ENCODE data around the gene PITX1. TPM values are rescaled to one million over a fixed set of nuclear protein-coding genes. Genes with fewer than 3 reads are reported as not detected.

The PITX1 gene
- total and polyA plus RNA-seq, 2 donors (not counting 3 experiments of a cell fraction or from before 2014, with no cell fraction given): 0.48 to 6.0 TPM

DNA sequence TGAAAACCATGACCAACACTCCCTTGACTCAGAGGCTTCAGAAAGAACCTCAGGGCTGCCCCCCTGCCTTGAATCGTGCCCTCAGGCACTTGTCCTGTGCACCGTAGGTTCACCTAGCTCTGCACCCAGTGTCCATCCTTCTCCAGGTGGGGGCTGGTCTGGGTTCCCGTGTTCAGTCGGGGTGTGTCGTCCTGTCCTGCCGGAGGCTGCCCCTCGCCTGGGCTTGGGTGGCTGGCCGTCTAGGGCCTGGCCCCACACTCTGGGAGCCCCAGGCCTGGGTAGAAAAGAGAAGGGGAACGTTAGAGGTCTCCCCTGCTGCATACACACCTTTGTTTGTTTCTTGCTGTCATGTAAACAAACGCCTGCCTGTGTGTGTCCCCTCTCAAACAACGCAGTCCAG lies 37.0 kb downstream of the PITX1 start:
- Histone ChIP-seq H3K9ac (replicated peaks; ENCODE audit: extremely low read depth, insufficient read depth, low read length) (no peak overlapping the region), H4K20me1 (replicated peaks; ENCODE audit: control insufficient read depth, extremely low read depth, insufficient read depth, low read length) (no peaks in the 10 kb centered on the region), H3K9me3 (replicated peaks; ENCODE audit: control insufficient read depth, insufficient read depth, low read length) (no peaks in the 10 kb centered on the region), H3K36me3 (ENCODE audit: control insufficient read depth in 2 of 2, extremely low read depth in 1 of 2, insufficient read depth in 2 of 2, low read length in 2 of 2) (no peaks in the 10 kb centered on the region), H3K4me3 (replicated peaks in 1 of 3; ENCODE audit: insufficient read depth in 1 of 3, low read depth in 1 of 3, low read length in 3 of 3) (no peak overlapping the region), H2AFZ (ENCODE audit: low read depth, low read length) (no peak overlapping the region), H3K4me2 (ENCODE audit: insufficient read depth, low read length) (no peak overlapping the region), H3K27ac (ENCODE audit: insufficient read depth, low read depth, low read length) (no peak overlapping the region), H3K79me2 (ENCODE audit: control insufficient read depth, insufficient read depth, low read length) (no peaks in the 10 kb centered on the region), H3K27me3 (ENCODE audit: control insufficient read depth in 2 of 2, insufficient read depth in 2 of 2, low read length in 2 of 2) (peaks cover 0 to 2% of the 10 kb centered on the region in 2 experiments), H3K9me1 (replicated peaks; ENCODE audit: control insufficient read depth, extremely low read depth, insufficient read depth, low read length) (no peaks in the 10 kb centered on the region), H3K4me1 (ENCODE audit: control insufficient read depth, extremely low read depth, insufficient read depth, low read length) (no peaks in the 10 kb centered on the region)
- intact Hi-C loops (cut with micrococcal nuclease) (no loop called here), dilution Hi-C loops (cut with MboI; ENCODE audit: extremely low pct_ligation_motif_present, low sequenced_read_pairs) (no loop called here)
- POLR2A ChIA-PET: no interaction called here
- TF ChIP-seq MYC (IDR thresholded peaks at IDR 0.05; ENCODE audit: low read depth, low read length): no peak
- TF ChIP-seq JUN (IDR thresholded peaks at IDR 0.05; ENCODE audit: borderline replicate concordance, insufficient read depth, insufficient read length, low read depth): no peak
- TF ChIP-seq, protein P1, sequence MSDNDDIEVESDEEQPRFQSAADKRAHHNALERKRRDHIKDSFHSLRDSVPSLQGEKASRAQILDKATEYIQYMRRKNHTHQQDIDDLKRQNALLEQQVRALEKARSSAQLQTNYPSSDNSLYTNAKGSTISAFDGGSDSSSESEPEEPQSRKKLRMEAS (IDR thresholded peaks at IDR 0.05; ENCODE audit: insufficient read depth, insufficient read length): no peak
- no TSS peak for BruUV-seq (replicated peaks)
- no peak for DNase-seq (ENCODE audit: low read depth, low spot score)
- CTCF ChIA-PET: no interaction called here
- FAIRE-seq: no peak

DNA sequence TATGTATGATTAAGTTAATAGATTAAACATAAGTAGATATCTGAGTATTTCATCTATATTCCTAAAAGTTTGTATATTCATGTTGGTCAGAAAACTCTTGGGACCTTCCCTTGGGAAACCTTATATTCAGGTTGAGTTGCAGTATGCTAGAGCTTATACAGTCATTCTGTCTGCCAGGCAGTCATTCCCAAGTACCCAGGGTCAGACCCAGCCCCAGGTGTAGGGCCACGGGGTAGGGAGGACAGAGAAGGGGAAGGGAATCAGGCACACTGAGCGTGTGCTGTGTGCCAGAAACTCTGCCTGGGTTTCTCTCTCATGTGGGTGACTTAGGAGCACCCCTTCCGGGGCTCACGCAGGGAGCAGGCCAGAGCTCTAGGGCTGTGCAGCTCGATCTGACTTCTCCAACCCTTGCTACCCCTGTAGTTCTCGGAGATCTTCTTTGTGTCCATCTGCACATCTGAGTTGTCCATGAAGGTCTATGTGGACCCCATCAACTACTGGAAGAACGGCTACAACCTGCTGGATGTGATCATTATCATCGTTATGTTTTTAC lies 38.1 kb downstream of the PITX1 start:
- Histone ChIP-seq H2AFZ (ENCODE audit: low read depth, low read length) (no peak overlapping the region), H3K27me3 (ENCODE audit: control insufficient read depth in 2 of 2, insufficient read depth in 2 of 2, low read length in 2 of 2) (peaks cover 0 to 2% of the 10 kb centered on the region in 2 experiments), H3K9me3 (replicated peaks; ENCODE audit: control insufficient read depth, insufficient read depth, low read length) (no peaks in the 10 kb centered on the region), H3K27ac (ENCODE audit: insufficient read depth, low read depth, low read length) (no peak overlapping the region), H3K9me1 (replicated peaks; ENCODE audit: control insufficient read depth, extremely low read depth, insufficient read depth, low read length) (no peaks in the 10 kb centered on the region), H4K20me1 (replicated peaks; ENCODE audit: control insufficient read depth, extremely low read depth, insufficient read depth, low read length) (no peaks in the 10 kb centered on the region), H3K36me3 (ENCODE audit: control insufficient read depth in 2 of 2, extremely low read depth in 1 of 2, insufficient read depth in 2 of 2, low read length in 2 of 2) (no peaks in the 10 kb centered on the region), H3K9ac (replicated peaks; ENCODE audit: extremely low read depth, insufficient read depth, low read length) (no peak overlapping the region), H3K79me2 (ENCODE audit: control insufficient read depth, insufficient read depth, low read length) (no peaks in the 10 kb centered on the region), H3K4me1 (ENCODE audit: control insufficient read depth, extremely low read depth, insufficient read depth, low read length) (no peaks in the 10 kb centered on the region), H3K4me2 (ENCODE audit: insufficient read depth, low read length) (no peak overlapping the region), H3K4me3 (replicated peaks in 1 of 3; ENCODE audit: insufficient read depth in 1 of 3, low read depth in 1 of 3, low read length in 3 of 3) (no peak overlapping the region)
- TF ChIP-seq GATA2 (IDR thresholded peaks at IDR 0.05; ENCODE audit: insufficient read depth, insufficient read length, low read depth, low read length) (no peak), POLR2AphosphoS5 (IDR thresholded peaks at IDR 0.05; ENCODE audit: insufficient read depth, low read depth, low read length) (no peak), CTCF (IDR thresholded peaks at IDR 0.05; ENCODE audit: extremely low read depth in 1 of 2, insufficient read depth in 1 of 2, low read depth in 1 of 2, low read length in 2 of 2) (no peak), POLR2A (IDR thresholded peaks at IDR 0.05; ENCODE audit: low read depth, low read length) (no peak), JUN (IDR thresholded peaks at IDR 0.05; ENCODE audit: borderline replicate concordance, insufficient read depth, insufficient read length, low read depth) (no peak), FOS (IDR thresholded peaks at IDR 0.05; ENCODE audit: borderline replicate concordance, insufficient read depth, low read length) (no peak), MYC (IDR thresholded peaks at IDR 0.05; ENCODE audit: low read depth, low read length) (no peak), EZH2 (IDR thresholded peaks at IDR 0.05; ENCODE audit: borderline replicate concordance, low read depth, low read length, severe bottlenecking) (no peak)
- TF ChIP-seq, protein P1 (IDR thresholded peaks at IDR 0.05; ENCODE audit: insufficient read depth, insufficient read length): no peak
- dilution Hi-C loops (cut with MboI; ENCODE audit: extremely low pct_ligation_motif_present, low sequenced_read_pairs) (no loop called here), intact Hi-C loops (cut with micrococcal nuclease) (no loop called here)
- no peak for DNase-seq (ENCODE audit: low read depth, low spot score)
- BruUV-seq (replicated peaks): no TSS peak
- ChIA-PET POLR2A (no interaction called here), CTCF (no interaction called here)
- no peak for FAIRE-seq
